Measurements from ENCODE around the gene FFAR4. TPM values are rescaled to one million over a fixed set of nuclear protein-coding genes. Genes with fewer than 3 reads are reported as not detected.

FFAR4 gene
- total RNA-seq, 1 donor from 2014 or later, result not detected

DNA sequence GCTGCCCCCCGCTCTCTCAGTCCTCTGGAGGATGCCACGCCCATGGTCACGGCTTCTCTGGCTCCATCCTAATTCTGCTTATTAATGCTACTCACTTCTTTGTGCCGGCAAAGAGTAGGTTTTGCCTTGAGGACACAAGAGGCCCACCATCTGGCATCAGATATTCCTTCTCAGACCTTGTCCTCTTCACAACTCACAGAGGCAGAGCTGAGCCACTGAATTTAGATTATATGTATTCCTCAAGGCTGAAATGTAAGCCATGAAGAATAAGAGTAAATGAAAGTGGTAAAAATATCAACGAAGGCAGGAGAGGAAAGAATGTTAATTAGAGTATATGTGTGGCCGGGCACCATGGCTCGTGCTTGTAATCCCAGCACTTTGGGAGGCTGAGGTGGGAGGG lies 28.1 kb downstream of the FFAR4 start:
- H3K9me3 Mint-ChIP-seq (ENCODE audit: unreplicated experiment), result no peaks in the 10 kb centered on the region
- no peak overlapping the region for H3K27ac Mint-ChIP-seq (ENCODE audit: unreplicated experiment)
- no peaks in the 10 kb centered on the region for H3K27me3 Mint-ChIP-seq (ENCODE audit: unreplicated experiment)
- H3K4me1 Mint-ChIP-seq (ENCODE audit: unreplicated experiment), result peaks cover 12% of the 10 kb centered on the region
- H3K4me3 Mint-ChIP-seq (ENCODE audit: unreplicated experiment), result no peak overlapping the region
- no peaks in the 10 kb centered on the region for H3K36me3 Mint-ChIP-seq (ENCODE audit: unreplicated experiment)
- no peak for DNase-seq (ENCODE audit: extremely low spot score, unreplicated experiment)
- TF ChIP-seq, protein P1, sequence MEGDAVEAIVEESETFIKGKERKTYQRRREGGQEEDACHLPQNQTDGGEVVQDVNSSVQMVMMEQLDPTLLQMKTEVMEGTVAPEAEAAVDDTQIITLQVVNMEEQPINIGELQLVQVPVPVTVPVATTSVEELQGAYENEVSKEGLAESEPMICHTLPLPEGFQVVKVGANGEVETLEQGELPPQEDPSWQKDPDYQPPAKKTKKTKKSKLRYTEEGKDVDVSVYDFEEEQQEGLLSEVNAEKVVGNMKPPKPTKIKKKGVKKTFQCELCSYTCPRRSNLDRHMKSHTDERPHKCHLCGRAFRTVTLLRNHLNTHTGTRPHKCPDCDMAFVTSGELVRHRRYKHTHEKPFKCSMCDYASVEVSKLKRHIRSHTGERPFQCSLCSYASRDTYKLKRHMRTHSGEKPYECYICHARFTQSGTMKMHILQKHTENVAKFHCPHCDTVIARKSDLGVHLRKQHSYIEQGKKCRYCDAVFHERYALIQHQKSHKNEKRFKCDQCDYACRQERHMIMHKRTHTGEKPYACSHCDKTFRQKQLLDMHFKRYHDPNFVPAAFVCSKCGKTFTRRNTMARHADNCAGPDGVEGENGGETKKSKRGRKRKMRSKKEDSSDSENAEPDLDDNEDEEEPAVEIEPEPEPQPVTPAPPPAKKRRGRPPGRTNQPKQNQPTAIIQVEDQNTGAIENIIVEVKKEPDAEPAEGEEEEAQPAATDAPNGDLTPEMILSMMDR (IDR thresholded peaks at IDR 0.05), result no peak

- Mint-ChIP-seq H3K27me3 (ENCODE audit: unreplicated experiment) (no peaks in the 10 kb centered on the region), H3K36me3 (ENCODE audit: unreplicated experiment) (no peaks in the 10 kb centered on the region), H3K4me1 (ENCODE audit: unreplicated experiment) (peaks cover 12% of the 10 kb centered on the region), H3K4me3 (ENCODE audit: unreplicated experiment) (no peak overlapping the region), H3K9me3 (ENCODE audit: unreplicated experiment) (no peaks in the 10 kb centered on the region), H3K27ac (ENCODE audit: unreplicated experiment) (no peak overlapping the region)
- TF ChIP-seq, protein P1 (IDR thresholded peaks at IDR 0.05), result no peak
- no peak for DNase-seq (ENCODE audit: extremely low spot score, unreplicated experiment)
Measured at GRCh38 chr10:93595378-93596161, 29.1 kb downstream of the FFAR4 start.

GRCh38 chr10:93596539-93596938 lies 30.1 kb downstream of the FFAR4 start:
- TF ChIP-seq, protein P1 (IDR thresholded peaks at IDR 0.05), result no peak
- Mint-ChIP-seq H3K27ac (ENCODE audit: unreplicated experiment) (no peak overlapping the region), H3K9me3 (ENCODE audit: unreplicated experiment) (no peaks in the 10 kb centered on the region), H3K4me1 (ENCODE audit: unreplicated experiment) (peaks cover 13% of the 10 kb centered on the region), H3K36me3 (ENCODE audit: unreplicated experiment) (no peaks in the 10 kb centered on the region), H3K27me3 (ENCODE audit: unreplicated experiment) (peaks cover 1% of the 10 kb centered on the region), H3K4me3 (ENCODE audit: unreplicated experiment) (no peak overlapping the region)
- DNase-seq (ENCODE audit: extremely low spot score, unreplicated experiment), result no peak

- Mint-ChIP-seq H3K36me3 (ENCODE audit: unreplicated experiment) (no peaks in the 10 kb centered on the region), H3K4me1 (ENCODE audit: unreplicated experiment) (peaks cover 14% of the 10 kb centered on the region), H3K27ac (ENCODE audit: unreplicated experiment) (no peak overlapping the region), H3K4me3 (ENCODE audit: unreplicated experiment) (no peak overlapping the region), H3K9me3 (ENCODE audit: unreplicated experiment) (no peaks in the 10 kb centered on the region), H3K27me3 (ENCODE audit: unreplicated experiment) (peaks cover 7% of the 10 kb centered on the region)
- DNase-seq (ENCODE audit: extremely low spot score, unreplicated experiment), result no peak
- TF ChIP-seq, protein P1 (IDR thresholded peaks at IDR 0.05), result no peak
Measured at GRCh38 chr10:93597075-93597599, 30.7 kb downstream of the FFAR4 start.

GRCh38 chr10:93598157-93598556 lies 31.7 kb downstream of the FFAR4 start:
- peaks cover 11% of the 10 kb centered on the region for H3K27me3 Mint-ChIP-seq (ENCODE audit: unreplicated experiment)
- no peak overlapping the region for H3K4me3 Mint-ChIP-seq (ENCODE audit: unreplicated experiment)
- no peaks in the 10 kb centered on the region for H3K36me3 Mint-ChIP-seq (ENCODE audit: unreplicated experiment)
- DNase-seq (ENCODE audit: extremely low spot score, unreplicated experiment), result no peak
- H3K27ac Mint-ChIP-seq (ENCODE audit: unreplicated experiment), result no peak overlapping the region
- H3K4me1 Mint-ChIP-seq (ENCODE audit: unreplicated experiment), result peaks cover 14% of the 10 kb centered on the region
- TF ChIP-seq, protein P1 (IDR thresholded peaks at IDR 0.05), result no peak
- no peaks in the 10 kb centered on the region for H3K9me3 Mint-ChIP-seq (ENCODE audit: unreplicated experiment)
